ENCODE data around the gene DPT.

GRCh38 chr1:168771104-168771630 lies 42.2 kb upstream of the DPT start:
- TF ChIP-seq CTCF (conservative IDR thresholded peaks at IDR 0.05 in 1 of 2, IDR thresholded peaks at IDR 0.05 in 1 of 2; ENCODE audit: extremely low read depth in 1 of 2, insufficient read depth in 1 of 2, low read depth in 1 of 2, low read length in 2 of 2) (no peak), EZH2 (IDR thresholded peaks at IDR 0.05; ENCODE audit: borderline replicate concordance, low read length) (no peak)

All from mammary epithelial cell (primary cell).